ENCODE data around the gene NOD2.

The NOD2 gene

DNA sequence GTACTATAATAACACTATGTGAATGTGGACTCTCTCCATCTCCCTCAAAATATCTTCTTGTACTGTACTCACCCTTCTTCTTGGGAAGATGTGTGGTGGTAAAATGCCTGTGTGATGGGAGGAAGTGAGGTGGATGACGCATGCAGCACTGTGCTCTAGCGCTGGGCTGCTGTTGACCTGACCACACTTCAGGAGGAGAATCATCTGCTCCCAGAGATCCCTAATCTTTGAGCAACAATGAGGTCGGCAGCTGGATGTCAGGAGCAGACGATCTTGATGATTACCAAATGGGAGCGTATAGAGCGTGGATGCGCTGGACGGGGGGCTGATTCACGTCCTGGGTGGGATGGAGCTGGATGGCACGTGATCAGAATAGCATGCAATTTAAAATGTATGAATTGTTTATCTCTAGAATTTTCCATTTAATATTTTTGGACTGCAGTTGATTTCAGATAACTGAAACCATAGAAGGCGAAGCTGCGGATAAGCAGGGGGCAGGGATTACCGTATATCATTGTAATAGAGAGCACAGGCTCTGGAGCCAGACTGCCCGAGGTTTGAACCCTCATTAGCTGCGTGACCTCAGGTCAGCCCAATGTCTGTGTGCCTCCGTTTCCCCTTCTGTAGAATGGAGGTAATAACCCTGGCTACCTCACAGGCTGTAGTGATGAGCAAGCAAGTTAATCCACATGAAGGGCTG is 24.8 kb downstream of the NOD2 start:
- no peak for DNase-seq

DNA sequence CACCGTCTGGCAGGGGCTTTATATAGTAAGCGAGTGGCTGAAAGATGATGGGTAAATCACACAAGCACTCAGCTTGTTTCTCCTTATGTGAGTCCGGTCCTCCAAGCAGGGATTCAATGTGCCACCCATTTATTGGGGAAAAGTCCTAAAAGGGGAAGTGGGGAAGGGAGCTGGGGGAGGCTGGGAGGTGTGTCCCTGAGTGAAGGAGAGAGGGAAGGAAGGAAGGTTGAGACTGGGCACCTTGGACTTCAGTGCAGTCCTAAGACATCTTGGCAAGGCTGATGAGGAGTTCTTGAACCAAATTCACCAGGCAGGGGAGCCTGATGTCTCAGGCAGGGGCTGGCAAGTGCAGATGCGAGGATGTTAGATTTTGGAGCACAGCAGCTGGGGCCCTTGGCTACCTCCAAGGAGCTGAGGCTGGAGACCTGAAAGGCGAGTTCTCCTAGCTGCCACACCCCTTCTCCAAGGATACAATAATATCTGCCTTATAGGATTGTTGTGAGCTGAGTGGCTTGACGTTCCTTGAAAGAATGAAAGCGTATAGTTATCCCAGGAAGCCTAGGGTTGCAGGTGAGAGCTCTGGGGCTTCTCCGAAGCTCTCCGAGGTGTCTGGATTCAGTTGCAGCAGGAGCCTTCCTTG is 25.5 kb downstream of the NOD2 start:
- DNase-seq, result no peak

GRCh38 chr16:50719401-50720337 is 26.3 kb downstream of the NOD2 start:
- DNase-seq, result no peak

GRCh38 chr16:50721549-50722404 is 28.4 kb downstream of the NOD2 start:
- DNase-seq, result no peak

DNA sequence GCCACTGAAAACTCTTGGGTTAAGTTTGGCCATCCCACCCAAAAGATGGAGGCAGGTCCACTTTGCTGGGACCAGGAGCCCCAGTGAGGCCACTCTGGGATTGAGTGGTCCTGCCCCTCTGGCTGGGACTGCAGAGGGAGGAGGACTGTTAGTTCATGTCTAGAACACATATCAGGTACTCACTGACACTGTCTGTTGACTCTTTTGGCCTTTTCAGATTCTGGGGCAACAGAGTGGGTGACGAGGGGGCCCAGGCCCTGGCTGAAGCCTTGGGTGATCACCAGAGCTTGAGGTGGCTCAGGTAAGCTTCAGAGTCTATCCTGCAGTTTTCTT is 29.0 kb downstream of the NOD2 start:
- no peak for DNase-seq

- no peak for DNase-seq
These were observed 29.6 kb downstream of the NOD2 start for GRCh38 chr16:50722960-50723359.

DNA sequence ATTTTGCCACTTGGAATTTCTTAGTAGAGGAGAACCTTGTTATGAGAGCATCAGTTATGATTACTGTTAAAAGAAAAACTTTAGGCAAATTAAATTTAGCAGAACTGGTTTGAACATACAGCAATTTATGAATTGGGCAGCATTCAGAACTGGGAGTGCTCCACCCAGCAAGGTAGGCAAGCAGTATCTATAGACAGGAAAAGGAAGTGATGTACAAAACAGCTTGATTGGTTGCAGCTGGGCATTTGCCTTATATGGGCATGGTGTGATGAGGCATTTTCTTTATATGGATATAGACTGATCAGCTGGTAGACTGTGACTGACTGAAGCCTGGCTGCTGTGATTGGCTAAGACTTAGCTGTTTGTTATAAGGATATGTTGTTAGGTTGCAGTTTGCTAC is 30.9 kb downstream of the NOD2 start:
- DNase-seq, result no peak

DNA sequence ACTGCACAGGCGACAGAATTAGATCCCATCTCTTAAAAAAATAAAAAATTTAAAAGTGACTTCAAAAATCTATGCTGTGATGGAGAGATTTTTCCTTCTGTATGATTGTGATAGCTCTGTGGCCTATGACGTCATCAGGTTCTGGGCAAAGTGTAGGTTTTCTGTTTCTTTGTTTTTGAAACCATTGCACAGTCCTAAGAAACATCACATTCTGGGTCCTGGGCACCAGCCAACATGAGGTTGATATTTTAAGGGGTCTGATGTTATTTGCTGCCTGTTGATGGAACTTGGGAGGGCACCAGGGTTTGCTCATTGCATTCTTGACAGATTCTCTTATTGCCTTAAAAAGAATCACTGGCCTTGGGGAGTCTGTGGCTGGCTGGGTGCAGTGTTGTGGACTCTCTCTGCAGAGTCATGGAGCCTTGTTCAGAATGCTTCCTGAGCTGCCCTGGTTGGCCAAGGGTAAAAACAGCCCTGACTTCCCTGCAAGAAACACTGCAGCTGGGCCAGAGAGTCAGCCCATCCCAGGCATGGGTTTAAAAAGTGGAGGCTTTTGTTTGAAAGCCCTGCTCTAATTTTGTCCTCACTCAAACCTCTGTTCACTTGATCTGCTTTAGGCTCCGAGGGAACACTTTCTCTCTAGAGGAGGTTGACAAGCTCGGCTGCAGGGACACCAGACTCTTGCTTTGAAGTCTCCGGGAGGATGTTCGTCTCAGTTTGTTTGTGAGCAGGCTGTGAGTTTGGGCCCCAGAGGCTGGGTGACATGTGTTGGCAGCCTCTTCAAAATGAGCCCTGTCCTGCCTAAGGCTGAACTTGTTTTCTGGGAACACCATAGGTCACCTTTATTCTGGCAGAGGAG is 38.0 kb downstream of the NOD2 start:
- DNase-seq, result no peak

GRCh38 chr16:50731989-50732832 is 38.8 kb downstream of the NOD2 start:
- no peak for DNase-seq

GRCh38 chr16:50733468-50733867 is 40.1 kb downstream of the NOD2 start:
- DNase-seq, result no peak

- DNase-seq, result no peak
These were observed 42.3 kb downstream of the NOD2 start for GRCh38 chr16:50735629-50736122.

DNA sequence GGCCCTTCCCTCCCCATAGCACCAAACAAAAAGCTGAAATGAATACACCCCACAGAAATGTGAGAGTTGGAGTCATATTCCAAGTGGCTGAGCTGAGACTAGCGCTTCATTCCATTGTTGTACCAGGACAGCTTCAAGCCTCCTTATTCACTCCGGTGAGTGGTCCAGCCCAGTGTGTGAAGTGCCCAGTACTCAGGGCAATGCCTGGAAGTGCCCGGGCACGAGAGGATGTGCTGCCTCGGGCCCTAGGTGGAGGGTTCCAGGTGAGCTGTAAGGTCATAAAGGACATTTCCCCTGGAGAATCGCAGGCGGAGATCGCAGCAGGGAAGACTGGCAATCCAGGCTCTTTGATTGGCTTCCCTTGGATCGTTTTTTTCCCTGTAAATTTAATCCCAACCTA is 43.0 kb downstream of the NOD2 start:
- DNase-seq, result no peak

GRCh38 chr16:50737420-50737959 is 44.1 kb downstream of the NOD2 start:
- DNase-seq, result no peak

DNA sequence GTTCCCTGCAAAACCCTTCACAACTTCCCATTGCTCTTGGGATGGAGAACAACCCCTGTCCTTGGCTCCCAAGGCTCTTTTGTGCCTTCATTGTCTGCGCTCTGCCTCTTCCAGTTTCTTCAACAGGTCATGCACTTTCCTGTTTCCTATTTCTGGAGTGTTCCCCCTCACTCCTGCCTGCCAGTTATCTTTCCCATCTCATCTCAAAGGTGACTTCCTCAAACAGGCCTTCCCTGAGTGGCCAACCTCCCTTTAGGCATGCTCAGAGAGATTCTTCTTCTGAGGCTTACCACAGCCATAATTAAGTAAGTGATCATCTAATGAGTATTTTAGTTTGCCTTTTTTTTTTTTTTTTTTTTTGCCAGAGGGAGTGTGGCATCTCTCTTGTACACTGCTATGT is 45.6 kb downstream of the NOD2 start:
- no peak for DNase-seq

- no peak for DNase-seq
These were observed 47.3 kb downstream of the NOD2 start for GRCh38 chr16:50740736-50741135.

DNA sequence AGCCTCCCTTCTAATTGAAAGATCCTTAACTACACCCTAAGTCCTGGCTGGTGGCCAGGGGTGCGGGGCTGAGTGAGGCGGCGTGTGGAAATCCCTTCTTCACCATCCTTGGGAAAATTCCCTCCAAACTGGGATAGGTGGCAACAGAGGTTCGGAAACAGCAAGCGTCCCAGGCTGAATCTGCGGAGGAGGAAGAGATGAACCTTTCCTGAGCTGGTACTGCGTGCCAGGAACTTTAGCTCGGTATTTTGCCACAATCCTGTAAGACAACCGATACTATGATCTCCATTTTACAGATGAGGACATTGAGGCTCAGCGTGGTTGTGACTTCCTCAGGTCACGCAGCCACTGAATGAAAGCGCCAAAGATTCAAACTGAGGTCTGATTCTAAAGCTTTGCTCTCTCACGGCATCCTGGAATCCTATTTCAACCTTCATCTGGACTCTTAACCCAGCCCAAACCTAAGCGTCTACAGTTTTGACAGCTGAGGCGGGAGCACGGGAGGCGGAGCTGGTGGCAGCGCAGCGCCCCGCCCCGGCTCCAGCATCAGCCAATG is 47.9 kb downstream of the NOD2 start:
- no peak for DNase-seq

DNA sequence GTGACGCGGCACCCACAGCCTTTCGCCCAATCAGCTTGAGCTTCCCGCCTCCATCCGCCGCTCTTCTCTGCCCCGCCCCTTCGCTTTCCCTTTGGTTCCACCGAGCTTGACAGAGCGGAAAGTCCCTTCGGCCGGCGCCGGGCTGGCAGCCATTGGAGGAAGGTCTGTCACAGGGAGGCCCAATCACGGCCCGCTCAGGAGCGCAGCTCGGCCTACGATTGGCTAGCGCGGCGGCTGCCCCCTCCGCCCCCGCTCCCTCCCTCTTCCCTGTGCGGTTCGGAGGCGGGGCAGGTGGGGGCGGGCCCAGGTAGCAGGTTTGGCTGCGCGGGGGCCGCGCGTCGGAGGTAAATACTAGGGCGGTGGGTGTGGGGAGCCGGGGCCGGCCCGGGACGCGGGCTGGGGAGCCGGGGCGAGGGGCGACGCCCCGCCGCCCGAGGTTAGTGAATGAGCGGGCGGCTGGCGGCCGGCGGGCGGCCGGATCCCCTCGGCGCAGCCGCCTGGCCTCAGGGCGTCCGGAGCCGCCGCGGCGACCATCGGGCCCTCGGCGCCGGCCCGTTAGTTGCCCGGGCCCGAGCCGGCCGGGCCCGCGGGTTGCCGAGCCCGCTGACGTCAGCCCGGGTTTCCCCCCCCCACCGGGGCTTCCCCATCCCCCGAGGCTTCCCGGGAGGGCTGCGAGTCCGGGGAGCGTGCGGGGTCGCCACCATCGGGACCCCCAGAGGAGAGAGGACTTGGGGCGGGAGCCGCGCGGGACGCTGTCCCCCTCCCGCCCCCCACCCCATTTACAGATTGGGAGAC is 48.6 kb downstream of the NOD2 start, which contains the start of gene CYLD:
CYLD (plus strand) TSS at position 306 of the 795 bp plus-strand sequence. CDS start 7,613 bp downstream, outside the sequence.
- peak; percentile 99 for DNase-seq

DNA sequence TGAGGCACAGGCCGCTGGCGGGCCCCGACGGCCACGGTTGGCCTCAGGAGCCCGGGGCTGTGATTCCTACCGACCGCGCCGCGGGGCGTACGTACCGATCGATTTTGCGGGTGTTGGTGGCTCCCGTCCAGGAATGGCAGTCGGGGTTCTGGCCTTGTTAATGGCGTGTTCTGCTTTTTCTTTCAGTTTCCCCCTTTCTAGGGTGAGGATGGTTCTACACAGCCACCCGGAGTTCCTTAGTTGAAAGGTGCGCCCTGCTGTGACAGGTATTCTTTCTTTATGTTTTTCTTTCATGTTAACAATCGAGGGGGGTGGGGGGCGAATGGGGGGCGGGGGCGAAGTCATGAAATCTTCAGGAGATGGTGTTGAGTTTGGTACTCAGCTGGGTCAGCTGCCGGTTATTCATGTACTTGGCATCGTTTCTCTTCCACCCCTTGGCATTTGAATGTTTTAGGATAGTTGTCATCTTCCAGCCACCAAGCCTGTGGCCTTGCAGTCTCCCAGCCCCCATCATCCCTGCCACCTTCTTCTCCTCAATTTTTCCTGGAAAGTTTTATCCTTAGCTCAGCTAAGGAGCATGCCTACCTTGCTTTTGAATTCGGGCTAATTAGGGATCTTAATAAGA is 49.3 kb downstream of the NOD2 start:
- peak; percentile 35 to 36 for DNase-seq

Measured in activated CD4-positive, alpha-beta T cell treated with anti-CD3 and anti-CD28 coated beads, Interleukin-2, amount 50 U/mL, for 4 hours (primary cell).